ENCODE data around the gene PIGK.

The PIGK gene

DNA sequence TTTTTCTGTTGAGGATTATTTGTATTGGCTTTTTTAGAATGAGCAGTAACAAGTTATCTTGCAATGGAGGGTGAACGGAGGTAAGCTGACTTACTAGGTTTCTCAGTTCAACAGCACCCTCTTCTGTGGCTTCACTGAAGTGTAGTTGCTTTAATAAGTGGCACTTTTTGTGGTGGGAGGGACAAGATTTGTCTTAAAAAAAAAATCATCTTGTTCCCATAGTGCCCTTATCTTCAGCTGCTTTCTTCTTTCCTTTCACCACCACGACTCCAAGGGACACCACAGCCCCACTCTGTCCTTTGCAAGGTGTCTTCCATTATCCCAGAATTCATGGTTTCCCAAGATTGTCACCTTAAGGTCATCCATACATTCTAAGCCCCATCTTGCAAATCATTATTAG lies 92.9 kb downstream of the PIGK start:
- DNase-seq (ENCODE audit: insufficient read length, low spot score) (no peak), FAIRE-seq (peak; percentile 60)
- TF ChIP-seq POLR2A (IDR thresholded peaks at IDR 0.05; ENCODE audit: low read depth, low read length) (no peak), POLR2AphosphoS5 (IDR thresholded peaks at IDR 0.05; ENCODE audit: low read depth, low read length) (no peak), TAF1 (IDR thresholded peaks at IDR 0.05; ENCODE audit: low read depth, low read length) (no peak), SPI1 (IDR thresholded peaks at IDR 0.05; ENCODE audit: low read depth, low read length) (no peak), POU2F2 (IDR thresholded peaks at IDR 0.05; ENCODE audit: low read depth, low read length) (no peak), PAX5 (IDR thresholded peaks at IDR 0.05; ENCODE audit: insufficient read depth, low read length, severe bottlenecking) (no peak)

DNA sequence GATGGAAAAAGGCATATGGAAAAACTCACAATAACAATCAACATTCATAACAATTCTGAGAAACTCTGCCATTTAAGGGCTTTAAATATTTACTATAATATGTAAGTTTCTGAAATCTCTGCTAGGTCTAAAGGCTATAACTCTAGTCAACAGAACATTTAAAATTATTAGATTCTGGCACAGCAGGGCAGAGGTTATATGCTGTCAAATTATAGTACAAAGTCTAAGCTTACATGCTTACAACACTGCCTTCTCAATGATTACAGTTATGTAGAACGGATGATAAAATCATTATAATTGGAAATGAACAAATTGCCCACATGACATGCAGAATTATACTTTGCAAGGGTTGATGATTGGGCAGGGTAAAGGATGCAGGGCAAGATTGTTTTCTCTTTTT lies 97.7 kb downstream of the PIGK start:
- DNase-seq (ENCODE audit: insufficient read length, low spot score) = no peak
- no peak for TF ChIP-seq PAX5 (IDR thresholded peaks at IDR 0.05; ENCODE audit: insufficient read depth, low read length, severe bottlenecking)
- no peak for TF ChIP-seq POLR2A (IDR thresholded peaks at IDR 0.05; ENCODE audit: low read depth, low read length)
- no peak for TF ChIP-seq POLR2AphosphoS5 (IDR thresholded peaks at IDR 0.05; ENCODE audit: low read depth, low read length)
- no peak for FAIRE-seq

DNA sequence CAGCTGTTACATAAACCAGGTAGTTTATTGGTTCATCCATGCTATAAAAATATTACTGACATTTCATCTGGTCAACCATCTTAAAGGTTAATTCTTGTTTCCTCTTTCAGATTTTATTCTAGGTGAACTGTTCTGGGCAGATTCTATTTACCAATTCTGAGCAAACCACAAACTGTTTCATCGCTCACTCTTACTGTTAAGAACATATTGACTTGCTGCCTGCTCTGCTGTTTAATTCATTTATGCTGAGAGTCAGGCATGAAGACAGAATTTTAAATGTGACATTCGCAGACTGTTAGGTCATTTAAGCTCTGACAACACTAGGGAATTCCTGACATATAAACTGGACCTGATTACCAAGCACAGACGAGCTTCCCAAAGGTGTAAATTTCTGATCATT lies 98.3 kb downstream of the PIGK start:
- FAIRE-seq = no peak
- TF ChIP-seq POLR2AphosphoS5 (IDR thresholded peaks at IDR 0.05; ENCODE audit: low read depth, low read length) (no peak), SPI1 (IDR thresholded peaks at IDR 0.05; ENCODE audit: low read depth, low read length) (no peak)

DNA sequence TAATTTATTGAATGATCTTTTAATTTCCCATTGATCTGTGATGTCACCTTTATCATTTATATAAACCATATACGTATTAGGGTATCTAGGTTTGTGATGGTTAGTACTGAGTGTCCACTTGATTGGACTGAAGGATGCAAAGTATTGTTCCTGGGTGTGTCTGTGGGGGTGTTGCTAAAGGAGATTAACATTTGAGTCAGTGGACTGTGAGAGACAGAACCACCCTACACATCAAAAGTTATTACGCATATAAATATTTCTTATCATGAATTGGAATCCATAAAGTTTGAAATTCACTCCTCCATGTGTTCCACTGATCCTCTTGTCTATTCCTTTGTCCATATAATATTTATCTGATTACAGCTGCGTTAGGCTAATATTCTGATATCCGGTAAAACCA lies 100.5 kb downstream of the PIGK start:
- FAIRE-seq = no peak
- TF ChIP-seq TAF1 (IDR thresholded peaks at IDR 0.05; ENCODE audit: low read depth, low read length) = no peak
- TF ChIP-seq SPI1 (IDR thresholded peaks at IDR 0.05; ENCODE audit: low read depth, low read length) = no peak
- TF ChIP-seq POLR2AphosphoS5 (IDR thresholded peaks at IDR 0.05; ENCODE audit: low read depth, low read length) = no peak
- TF ChIP-seq PAX5 (IDR thresholded peaks at IDR 0.05; ENCODE audit: insufficient read depth, low read length, severe bottlenecking) = no peak
- no peak for TF ChIP-seq POLR2A (IDR thresholded peaks at IDR 0.05; ENCODE audit: low read depth, low read length)
- TF ChIP-seq POU2F2 (IDR thresholded peaks at IDR 0.05; ENCODE audit: low read depth, low read length) = no peak
- DNase-seq (ENCODE audit: insufficient read length, low spot score) = no peak

More for the DNA sequence above, 98.3 kb downstream of the PIGK start:
- DNase-seq (ENCODE audit: insufficient read length, low spot score) = no peak

DNA sequence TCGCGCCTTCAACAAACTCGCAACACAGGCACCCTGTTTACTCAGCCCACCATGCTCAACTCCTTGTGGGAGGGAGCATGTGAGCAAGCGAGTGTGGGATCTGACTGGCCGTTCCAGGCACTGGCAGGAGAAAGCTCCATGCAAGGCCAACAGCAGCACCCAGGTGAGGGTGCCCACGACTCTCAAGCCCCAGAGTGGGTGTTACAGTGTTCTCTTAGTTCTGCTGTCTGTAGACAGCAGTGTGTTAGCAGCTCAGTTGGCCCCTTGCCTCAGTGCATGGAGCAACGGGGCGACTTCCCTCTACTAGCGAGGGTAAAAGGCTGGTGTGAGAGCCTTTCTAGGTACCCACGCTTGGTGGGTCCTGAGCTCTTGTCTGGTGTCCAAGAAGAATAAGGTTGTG lies 114.6 kb downstream of the PIGK start:
- FAIRE-seq (no peak), DNase-seq (ENCODE audit: insufficient read length, low spot score) (no peak)
- TF ChIP-seq POU2F2 (IDR thresholded peaks at IDR 0.05; ENCODE audit: low read depth, low read length) (no peak), PAX5 (IDR thresholded peaks at IDR 0.05; ENCODE audit: insufficient read depth, low read length, severe bottlenecking) (no peak), POLR2AphosphoS5 (IDR thresholded peaks at IDR 0.05; ENCODE audit: low read depth, low read length) (no peak), POLR2A (IDR thresholded peaks at IDR 0.05; ENCODE audit: low read depth, low read length) (no peak), TAF1 (IDR thresholded peaks at IDR 0.05; ENCODE audit: low read depth, low read length) (no peak), SPI1 (IDR thresholded peaks at IDR 0.05; ENCODE audit: low read depth, low read length) (no peak)

DNA sequence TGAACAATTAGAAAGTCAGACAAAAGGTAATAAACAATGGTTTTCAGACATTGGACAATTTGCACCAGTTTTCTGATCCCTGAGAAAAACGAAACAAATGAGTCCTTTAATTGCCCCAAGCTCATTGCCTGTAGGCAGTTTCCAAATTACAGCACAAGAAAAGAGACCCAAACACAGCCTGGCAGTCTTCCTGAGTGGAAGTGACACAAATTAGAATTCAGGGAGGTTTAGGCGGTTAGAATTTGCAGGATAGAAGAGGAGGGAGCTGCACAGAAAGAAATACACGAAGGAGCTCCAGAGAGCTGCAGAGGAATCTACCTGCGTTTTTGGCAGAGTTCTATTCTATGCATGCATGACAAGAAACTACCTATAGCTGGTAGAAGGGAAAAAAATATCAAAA lies 115.7 kb downstream of the PIGK start:
- TF ChIP-seq TAF1 (IDR thresholded peaks at IDR 0.05; ENCODE audit: low read depth, low read length) (no peak), PAX5 (IDR thresholded peaks at IDR 0.05; ENCODE audit: insufficient read depth, low read length, severe bottlenecking) (no peak), POLR2A (IDR thresholded peaks at IDR 0.05; ENCODE audit: low read depth, low read length) (no peak), POLR2AphosphoS5 (IDR thresholded peaks at IDR 0.05; ENCODE audit: low read depth, low read length) (no peak), SPI1 (IDR thresholded peaks at IDR 0.05; ENCODE audit: low read depth, low read length) (no peak), POU2F2 (IDR thresholded peaks at IDR 0.05; ENCODE audit: low read depth, low read length) (no peak)
- DNase-seq (ENCODE audit: insufficient read length, low spot score) (no peak), FAIRE-seq (no peak)

DNA sequence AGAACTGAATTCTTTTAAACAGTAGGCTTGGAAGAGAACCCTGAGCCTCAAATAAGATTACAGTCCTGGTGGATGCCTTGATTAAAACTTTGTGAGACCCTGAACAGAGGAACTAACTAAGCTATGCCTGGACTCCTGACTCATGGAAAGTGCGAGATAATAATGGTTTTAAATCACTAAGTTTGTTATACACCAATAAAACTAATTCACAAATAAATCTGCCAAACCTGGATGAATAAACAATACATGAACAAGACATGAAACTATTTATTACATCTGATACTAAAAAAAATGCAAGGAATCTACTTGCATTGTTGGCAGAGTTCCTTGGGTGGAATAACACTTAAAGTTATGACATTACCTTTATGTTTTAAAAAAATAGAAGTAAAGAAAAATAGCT lies 118.4 kb downstream of the PIGK start:
- TF ChIP-seq POU2F2 (IDR thresholded peaks at IDR 0.05; ENCODE audit: low read depth, low read length) = no peak
- no peak for TF ChIP-seq POLR2AphosphoS5 (IDR thresholded peaks at IDR 0.05; ENCODE audit: low read depth, low read length)
- no peak for TF ChIP-seq SPI1 (IDR thresholded peaks at IDR 0.05; ENCODE audit: low read depth, low read length)
- TF ChIP-seq TAF1 (IDR thresholded peaks at IDR 0.05; ENCODE audit: low read depth, low read length) = no peak
- TF ChIP-seq POLR2A (IDR thresholded peaks at IDR 0.05; ENCODE audit: low read depth, low read length) = no peak
- TF ChIP-seq PAX5 (IDR thresholded peaks at IDR 0.05; ENCODE audit: insufficient read depth, low read length, severe bottlenecking) = no peak
- FAIRE-seq (no peak), DNase-seq (ENCODE audit: insufficient read length, low spot score) (no peak)

DNA sequence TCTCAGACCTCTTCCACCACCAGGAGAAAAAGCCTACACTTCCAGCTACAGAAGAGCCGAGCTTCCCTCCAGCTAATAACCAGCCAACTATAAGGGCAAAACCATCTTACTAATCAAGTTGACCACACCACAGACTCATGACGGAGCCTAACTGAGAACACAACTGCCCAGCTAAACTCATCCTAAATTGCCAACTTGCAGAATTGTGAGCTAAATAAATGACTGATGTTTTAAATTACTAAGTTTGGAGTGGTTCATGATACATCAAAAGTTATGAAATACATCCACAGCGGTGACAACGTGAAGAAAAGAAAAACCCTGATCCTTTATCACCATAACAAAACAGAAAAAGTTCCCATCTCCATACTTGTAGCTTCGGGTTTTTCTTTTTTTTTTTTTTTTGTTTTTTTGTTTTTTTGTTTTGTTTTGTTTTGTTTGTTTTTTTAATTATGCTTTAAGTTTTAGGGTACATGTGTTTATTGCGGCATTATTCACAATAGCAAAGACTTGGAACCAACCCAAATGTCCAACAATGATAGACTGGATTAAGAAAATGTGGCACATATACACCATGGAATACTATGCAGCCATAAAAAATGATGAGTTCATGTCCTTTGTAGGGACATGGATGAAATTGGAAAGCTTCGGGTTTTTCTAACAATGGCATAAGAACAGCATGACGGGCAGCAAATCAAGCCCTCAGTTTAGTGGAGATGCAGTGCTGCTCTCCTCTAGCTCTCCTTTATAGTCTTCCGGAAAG lies 122.6 kb downstream of the PIGK start:
- no peak for TF ChIP-seq POLR2A (IDR thresholded peaks at IDR 0.05; ENCODE audit: low read depth, low read length)
- TF ChIP-seq POLR2AphosphoS5 (IDR thresholded peaks at IDR 0.05; ENCODE audit: low read depth, low read length) = no peak
- no peak for TF ChIP-seq PAX5 (IDR thresholded peaks at IDR 0.05; ENCODE audit: insufficient read depth, low read length, severe bottlenecking)
- TF ChIP-seq POU2F2 (IDR thresholded peaks at IDR 0.05; ENCODE audit: low read depth, low read length) = no peak
- TF ChIP-seq SPI1 (IDR thresholded peaks at IDR 0.05; ENCODE audit: low read depth, low read length) = no peak
- TF ChIP-seq TAF1 (IDR thresholded peaks at IDR 0.05; ENCODE audit: low read depth, low read length) = no peak
- FAIRE-seq (no peak), DNase-seq (ENCODE audit: insufficient read length, low spot score) (no peak)

DNA sequence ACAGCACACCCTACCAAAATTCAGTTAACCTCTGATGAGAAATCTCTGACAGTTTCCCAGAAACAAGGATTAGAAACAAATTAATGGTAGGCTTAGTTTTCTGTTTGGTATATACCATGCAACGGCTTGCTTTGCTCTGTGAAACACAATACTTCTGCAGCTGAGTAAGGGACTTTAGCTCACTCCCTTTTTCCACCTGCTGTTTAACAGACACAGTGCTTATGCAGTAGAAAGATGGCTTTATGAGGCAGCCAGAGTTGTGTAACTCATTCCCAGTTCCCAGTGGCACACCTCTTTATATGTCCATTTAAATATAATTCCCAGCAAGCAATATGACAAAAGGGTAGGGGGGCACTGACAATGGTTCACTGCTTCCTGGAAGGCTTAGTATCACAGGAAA lies 124.0 kb downstream of the PIGK start:
- FAIRE-seq (no peak), DNase-seq (ENCODE audit: insufficient read length, low spot score) (no peak)
- no peak for TF ChIP-seq POU2F2 (IDR thresholded peaks at IDR 0.05; ENCODE audit: low read depth, low read length)
- no peak for TF ChIP-seq POLR2AphosphoS5 (IDR thresholded peaks at IDR 0.05; ENCODE audit: low read depth, low read length)
- TF ChIP-seq TAF1 (IDR thresholded peaks at IDR 0.05; ENCODE audit: low read depth, low read length) = no peak
- TF ChIP-seq POLR2A (IDR thresholded peaks at IDR 0.05; ENCODE audit: low read depth, low read length) = no peak
- no peak for TF ChIP-seq PAX5 (IDR thresholded peaks at IDR 0.05; ENCODE audit: insufficient read depth, low read length, severe bottlenecking)
- TF ChIP-seq SPI1 (IDR thresholded peaks at IDR 0.05; ENCODE audit: low read depth, low read length) = no peak

DNA sequence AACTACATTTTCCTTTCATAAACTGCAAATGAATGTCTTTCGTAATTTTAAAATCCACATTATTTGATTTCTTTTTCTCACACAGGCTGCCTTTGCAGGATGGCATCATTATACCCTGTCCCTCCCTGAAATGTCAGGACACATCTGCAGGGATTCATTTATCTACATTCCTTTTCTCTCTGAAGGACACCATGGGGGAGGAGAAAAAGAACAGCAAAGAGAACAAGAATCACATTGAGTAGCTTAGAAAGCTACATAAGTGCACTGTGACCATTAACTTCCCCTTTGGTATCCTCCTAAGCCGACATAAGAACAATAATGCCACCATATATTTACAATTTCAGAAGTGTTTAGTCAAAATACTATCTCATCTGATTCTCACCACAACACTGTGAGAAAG lies 129.5 kb downstream of the PIGK start:
- TF ChIP-seq TAF1 (IDR thresholded peaks at IDR 0.05; ENCODE audit: low read depth, low read length) = no peak
- DNase-seq (ENCODE audit: insufficient read length, low spot score) (no peak), FAIRE-seq (no peak)

All from GM12891 (cell line).